RWPE1 (cell line): Measurements from ENCODE around the gene JAZF1.

ENCODE experiments used
- CTCF ChIA-PET: fragments of 350-600 bp; sonication (Branson Sonifier 250); formaldehyde crosslinking; extraction: SDS; loops from one replicate; lab custom pipeline; 2021; lab: Yijun Ruan, JAX
- POLR2A ChIA-PET: fragments of 400-600 bp; formaldehyde crosslinking; extraction: SDS; loops from one replicate; lab custom pipeline; 2020; ENCODE audit warnings: antibody characterized with exemption; ENCODE audit not compliant: low non-redundant PET; lab: Yijun Ruan, JAX
- DNase-seq: peaks from one replicate; pipeline ENCODE4 v3.0.0; 2012; ENCODE audit warnings: low spot score
- H3K27ac ChIP-seq: fragments of 450-650 bp; 2 replicates; pipeline ENCODE4 v1.5.1; 2017
- CTCF ChIP-seq: fragments of 450-650 bp; conservative IDR thresholded peaks from 2 replicates; pipeline ENCODE4 v1.5.1; 2017; ENCODE audit warnings: low read depth, mild to moderate bottlenecking

Gene JAZF1

GRCh38 chr7:27842851-27843250, 337.7 kb downstream of the JAZF1 start:
- ChIA-PET CTCF (interaction anchor here (0.7 kb wide), 1 partner anchor 19 kb away, joined by 3 read pairs; no protein-coding TSS in a partner anchor), POLR2A (no interaction called here)
- DNase-seq, result no peak
- no peak overlapping the region for H3K27ac ChIP-seq
- TF ChIP-seq CTCF, result no peak

- no peak for TF ChIP-seq CTCF
Observed at GRCh38 chr7:27842094-27842692, 338.4 kb downstream of the JAZF1 start.

GRCh38 chr7:27840760-27841364, 339.7 kb downstream of the JAZF1 start:
- no peak for DNase-seq
- ChIA-PET POLR2A (no interaction called here), CTCF (interaction anchor here (0.5 kb wide), 1 partner anchor 19 kb away, joined by 4 read pairs; no protein-coding TSS in a partner anchor)
- no peak for TF ChIP-seq CTCF
- H3K27ac ChIP-seq, result no peak overlapping the region

More at GRCh38 chr7:27842094-27842692, 338.4 kb downstream of the JAZF1 start:
- POLR2A ChIA-PET, result no interaction called here
- H3K27ac ChIP-seq, result no peak overlapping the region
- no peak for DNase-seq
- CTCF ChIA-PET, result interaction anchor here (0.7 kb wide), 1 partner anchor 19 kb away, joined by 3 read pairs; no protein-coding TSS in a partner anchor

- POLR2A ChIA-PET, result no interaction called here
- TF ChIP-seq CTCF, result no peak
- no peak for DNase-seq
- CTCF ChIA-PET, result no interaction called here
- H3K27ac ChIP-seq, result no peak overlapping the region
Observed at GRCh38 chr7:27840313-27840712, 340.3 kb downstream of the JAZF1 start.

GRCh38 chr7:27839099-27839498, 341.5 kb downstream of the JAZF1 start:
- H3K27ac ChIP-seq, result no peak overlapping the region
- CTCF ChIA-PET, result no interaction called here
- no peak for TF ChIP-seq CTCF
- POLR2A ChIA-PET, result no interaction called here
- DNase-seq, result no peak

GRCh38 chr7:27836536-27836935, 344.1 kb downstream of the JAZF1 start:
- no peak for DNase-seq
- ChIA-PET POLR2A (no interaction called here), CTCF (no interaction called here)
- no peak overlapping the region for H3K27ac ChIP-seq
- no peak for TF ChIP-seq CTCF
